WTC11 (cell line): ENCODE data around the gene SLC22A4. TPM values are rescaled to one million over a fixed set of nuclear protein-coding genes. Genes with fewer than 3 reads are reported as not detected.
A peak's percentile ranks its signal among the peaks of the same experiment; 100 is the strongest.

ENCODE experiments used
- ATAC-seq: fragments of 200-7000 bp; cut with Tn5 transposase; 2 replicates; pipeline ENCODE4 v1.10.0; 2021; ENCODE audit warnings: mild to moderate bottlenecking, moderate library complexity
- CTCF ChIA-PET: fragments of 300-600 bp; sonication (Branson Sonifier 250); formaldehyde crosslinking; loops from one replicate; lab custom pipeline; 2021; ENCODE audit warnings: antibody characterized with exemption; lab: Charles Lee
- POLR2A ChIA-PET: fragments of 350-600 bp; sonication (Branson Sonifier 250); formaldehyde crosslinking; loops from one replicate; lab custom pipeline; 2021; ENCODE audit warnings: antibody characterized with exemption; lab: Charles Lee
- DNase-seq: peaks from one replicate; pipeline ENCODE4 v3.0.0; 2021; ENCODE audit warnings: low spot score
- H3K27ac Mint-ChIP-seq: 2 replicates; pipeline ENCODE4 v1.8.0; 2021; ENCODE audit warnings: mixed read lengths
- H3K27me3 Mint-ChIP-seq: 2 replicates; pipeline ENCODE4 v1.8.0; 2021; ENCODE audit warnings: low read depth, mild to moderate bottlenecking, moderate library complexity, mixed read lengths
- H3K36me3 Mint-ChIP-seq: 2 replicates; pipeline ENCODE4 v1.8.0; 2021; ENCODE audit warnings: mixed read lengths
- H3K4me1 Mint-ChIP-seq: 2 replicates; pipeline ENCODE4 v1.8.0; 2022; ENCODE audit warnings: mixed read lengths
- H3K4me3 Mint-ChIP-seq: 2 replicates; pipeline ENCODE4 v1.8.0; 2021; ENCODE audit warnings: mild to moderate bottlenecking, moderate library complexity, mixed read lengths
- H3K9me3 Mint-ChIP-seq: 2 replicates; pipeline ENCODE4 v1.8.0; 2021; ENCODE audit warnings: mixed read lengths
- ARID4B ChIP-seq: sonication (generic); formaldehyde crosslinking; IDR thresholded peaks from 2 replicates; pipeline ENCODE4 v1.8.0; 2023; ENCODE audit warnings: missing genetic modification reagents, mild to moderate bottlenecking, borderline replicate concordance
- EMX1 ChIP-seq: fragments of 250-450 bp; sonication (Bioruptor Pico); IDR thresholded peaks from 2 replicates; pipeline ENCODE4 v1.8.0; 2021; ENCODE audit warnings: mild to moderate bottlenecking
- ETV6 ChIP-seq: sonication (generic); formaldehyde crosslinking; IDR thresholded peaks from 2 replicates; pipeline ENCODE4 v1.8.1; 2022; ENCODE audit warnings: mild to moderate bottlenecking, missing genetic modification reagents
- HMGA2 ChIP-seq: fragments of 250-450 bp; sonication (Bioruptor Pico); IDR thresholded peaks from 2 replicates; pipeline ENCODE4 v1.4.0; 2021; ENCODE audit warnings: mild to moderate bottlenecking, moderate library complexity
- IRF2 ChIP-seq: sonication (generic); formaldehyde crosslinking; IDR thresholded peaks from 2 replicates; pipeline ENCODE4 v1.8.0; 2022; ENCODE audit warnings: low read depth, missing genetic modification reagents, borderline replicate concordance
- MXD4 ChIP-seq: fragments of 250-450 bp; sonication (Bioruptor Pico); IDR thresholded peaks from 2 replicates; pipeline ENCODE4 v1.8.0; 2021; ENCODE audit warnings: mild to moderate bottlenecking, moderate library complexity, borderline replicate concordance
- NR1H2 ChIP-seq: sonication (generic); formaldehyde crosslinking; IDR thresholded peaks from 2 replicates; pipeline ENCODE4 v1.9.0; 2021; ENCODE audit warnings: mild to moderate bottlenecking, moderate library complexity, missing genetic modification reagents
- NR3C1 ChIP-seq: sonication (generic); formaldehyde crosslinking; conservative IDR thresholded peaks from 2 replicates; pipeline ENCODE4 v1.8.1; 2023; ENCODE audit warnings: low read depth, mild to moderate bottlenecking, missing genetic modification reagents
- TP53 ChIP-seq: sonication (generic); formaldehyde crosslinking; IDR thresholded peaks from 2 replicates; pipeline ENCODE4 v1.8.1; 2023; ENCODE audit warnings: mild to moderate bottlenecking, missing genetic modification reagents
- ZNF512 ChIP-seq: sonication (generic); formaldehyde crosslinking; IDR thresholded peaks from 2 replicates; pipeline ENCODE4 v1.8.1; 2022; ENCODE audit warnings: missing genetic modification reagents, borderline replicate concordance
- ZNF532 ChIP-seq: fragments of 250-450 bp; sonication (Bioruptor Pico); IDR thresholded peaks from 2 replicates; pipeline ENCODE4 v1.9.0; 2021; ENCODE audit warnings: mild to moderate bottlenecking, borderline replicate concordance
- total RNA-seq: library from RNA; stranded (reverse); gene quantifications from 3 replicates; pipeline ENCODE4 v1.2.3, GENCODE V29; 2021
- TF ChIP-seq, protein P1 (sequence below): sonication (generic); formaldehyde crosslinking; IDR thresholded peaks from 2 replicates; pipeline ENCODE4 v1.8.0; 2022; ENCODE audit warnings: missing genetic modification reagents
- TF ChIP-seq, protein P2 (sequence below): sonication (generic); formaldehyde crosslinking; IDR thresholded peaks from 2 replicates; pipeline ENCODE4 v1.8.1; 2023; ENCODE audit warnings: mild to moderate bottlenecking, moderate library complexity, missing genetic modification reagents

The SLC22A4 gene
- total RNA-seq, 1 experiment from 2014 or later, result 0.35 TPM

- TF ChIP-seq MXD4 (no peak), TP53 (CRISPR knock-in tag) (no peak), EMX1 (CRISPR knock-in tag) (no peak), ARID4B (CRISPR knock-in tag) (0 out of 2 replicates have a peak, but pooled peaks have one; percentile 7), NR3C1 (CRISPR knock-in tag) (no peak), NR1H2 (CRISPR knock-in tag) (no peak)
- TF ChIP-seq, protein P1, sequence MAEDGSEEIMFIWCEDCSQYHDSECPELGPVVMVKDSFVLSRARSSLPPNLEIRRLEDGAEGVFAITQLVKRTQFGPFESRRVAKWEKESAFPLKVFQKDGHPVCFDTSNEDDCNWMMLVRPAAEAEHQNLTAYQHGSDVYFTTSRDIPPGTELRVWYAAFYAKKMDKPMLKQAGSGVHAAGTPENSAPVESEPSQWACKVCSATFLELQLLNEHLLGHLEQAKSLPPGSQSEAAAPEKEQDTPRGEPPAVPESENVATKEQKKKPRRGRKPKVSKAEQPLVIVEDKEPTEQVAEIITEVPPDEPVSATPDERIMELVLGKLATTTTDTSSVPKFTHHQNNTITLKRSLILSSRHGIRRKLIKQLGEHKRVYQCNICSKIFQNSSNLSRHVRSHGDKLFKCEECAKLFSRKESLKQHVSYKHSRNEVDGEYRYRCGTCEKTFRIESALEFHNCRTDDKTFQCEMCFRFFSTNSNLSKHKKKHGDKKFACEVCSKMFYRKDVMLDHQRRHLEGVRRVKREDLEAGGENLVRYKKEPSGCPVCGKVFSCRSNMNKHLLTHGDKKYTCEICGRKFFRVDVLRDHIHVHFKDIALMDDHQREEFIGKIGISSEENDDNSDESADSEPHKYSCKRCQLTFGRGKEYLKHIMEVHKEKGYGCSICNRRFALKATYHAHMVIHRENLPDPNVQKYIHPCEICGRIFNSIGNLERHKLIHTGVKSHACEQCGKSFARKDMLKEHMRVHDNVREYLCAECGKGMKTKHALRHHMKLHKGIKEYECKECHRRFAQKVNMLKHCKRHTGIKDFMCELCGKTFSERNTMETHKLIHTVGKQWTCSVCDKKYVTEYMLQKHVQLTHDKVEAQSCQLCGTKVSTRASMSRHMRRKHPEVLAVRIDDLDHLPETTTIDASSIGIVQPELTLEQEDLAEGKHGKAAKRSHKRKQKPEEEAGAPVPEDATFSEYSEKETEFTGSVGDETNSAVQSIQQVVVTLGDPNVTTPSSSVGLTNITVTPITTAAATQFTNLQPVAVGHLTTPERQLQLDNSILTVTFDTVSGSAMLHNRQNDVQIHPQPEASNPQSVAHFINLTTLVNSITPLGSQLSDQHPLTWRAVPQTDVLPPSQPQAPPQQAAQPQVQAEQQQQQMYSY (CRISPR knock-in tag), result peak; percentile 33; the same call in 1 of the 2 replicates
- TF ChIP-seq, protein P2, sequence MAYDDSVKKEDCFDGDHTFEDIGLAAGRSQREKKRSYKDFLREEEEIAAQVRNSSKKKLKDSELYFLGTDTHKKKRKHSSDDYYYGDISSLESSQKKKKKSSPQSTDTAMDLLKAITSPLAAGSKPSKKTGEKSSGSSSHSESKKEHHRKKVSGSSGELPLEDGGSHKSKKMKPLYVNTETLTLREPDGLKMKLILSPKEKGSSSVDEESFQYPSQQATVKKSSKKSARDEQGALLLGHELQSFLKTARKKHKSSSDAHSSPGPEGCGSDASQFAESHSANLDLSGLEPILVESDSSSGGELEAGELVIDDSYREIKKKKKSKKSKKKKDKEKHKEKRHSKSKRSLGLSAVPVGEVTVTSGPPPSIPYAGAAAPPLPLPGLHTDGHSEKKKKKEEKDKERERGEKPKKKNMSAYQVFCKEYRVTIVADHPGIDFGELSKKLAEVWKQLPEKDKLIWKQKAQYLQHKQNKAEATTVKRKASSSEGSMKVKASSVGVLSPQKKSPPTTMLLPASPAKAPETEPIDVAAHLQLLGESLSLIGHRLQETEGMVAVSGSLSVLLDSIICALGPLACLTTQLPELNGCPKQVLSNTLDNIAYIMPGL (CRISPR knock-in tag), result 0 out of 2 replicates have a peak, but pooled peaks have one; percentile 37
Measured at GRCh38 chr5:132257131-132258101, 36.8 kb upstream of the SLC22A4 start, which contains the start of gene PDLIM4 (continued).

DNA sequence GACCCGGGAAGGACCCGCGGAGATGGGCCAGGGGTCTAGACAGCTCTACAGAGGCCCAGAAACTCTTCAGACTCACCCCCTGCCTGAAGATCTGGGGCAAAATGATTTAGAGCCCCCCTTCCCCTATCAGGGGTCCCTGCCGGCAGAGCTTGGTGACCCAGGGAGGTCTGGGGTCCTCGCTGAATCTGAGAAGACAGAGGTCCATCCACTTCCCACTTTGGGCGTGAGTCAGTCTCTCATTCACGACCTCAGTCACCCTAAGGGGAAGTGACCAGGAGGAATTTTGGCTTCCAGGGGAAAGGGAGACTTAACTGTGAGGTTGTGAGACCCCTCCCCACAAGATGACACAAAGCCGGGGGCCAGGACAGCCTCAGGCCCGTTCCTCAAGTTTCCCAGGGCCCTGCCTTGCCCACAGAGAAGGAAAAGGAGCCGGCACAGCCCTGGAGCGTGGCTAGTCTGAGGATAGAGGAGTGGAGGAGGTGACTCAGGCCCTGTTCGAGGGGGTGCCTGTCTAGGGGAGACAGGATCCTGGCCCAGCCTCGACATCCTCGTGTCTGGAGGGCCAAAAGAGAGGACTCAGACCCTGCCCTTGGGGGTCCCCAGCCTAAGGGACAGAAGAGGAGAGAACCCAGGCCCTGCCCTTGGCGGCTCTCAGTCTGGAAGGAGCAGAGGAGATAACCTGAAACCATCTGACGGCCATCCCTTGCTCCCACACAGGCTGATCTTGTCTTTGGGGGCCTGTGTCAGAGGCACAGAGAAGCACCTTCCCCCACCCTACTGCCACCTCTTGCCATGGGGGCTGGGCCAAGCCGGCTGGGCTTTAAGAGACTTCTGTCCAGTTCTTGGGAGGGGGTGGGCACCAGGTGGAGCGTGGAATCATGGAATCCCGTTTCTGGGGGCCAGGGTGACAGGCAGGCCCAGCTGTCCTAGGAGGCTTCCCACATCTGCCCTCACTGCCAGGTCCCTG, 35.8 kb upstream of the SLC22A4 start:
- Mint-ChIP-seq H3K4me1 (peaks cover 9% of the 10 kb centered on the region), H3K9me3 (no peaks in the 10 kb centered on the region), H3K27me3 (peaks cover 20% of the 10 kb centered on the region), H3K27ac (no peak overlapping the region), H3K4me3 (peak overlapping the region; percentile 64), H3K36me3 (no peaks in the 10 kb centered on the region)
- CTCF ChIA-PET, result interaction anchor here (1.2 to 2.8 kb wide), 4 partner anchors 14 to 31 kb away, joined by 3 to 12 read pairs (median 11); partner anchors contain the start of gene P4HA2
- DNase-seq (no peak), ATAC-seq (no peak)
- POLR2A ChIA-PET, result no interaction called here
- TF ChIP-seq ZNF532 (CRISPR knock-in tag) (no peak), ETV6 (no peak), IRF2 (CRISPR knock-in tag) (no peak), ZNF512 (CRISPR knock-in tag) (no peak), HMGA2 (CRISPR knock-in tag) (no peak)
